Myometrial cell (primary cell): ENCODE data around the gene SAMD13. TPM values are rescaled to one million over a fixed set of nuclear protein-coding genes. Genes with fewer than 3 reads are reported as not detected.

Experiments
- total RNA-seq: library from RNA; depleted of rRNA; stranded (reverse); fragments of >200 nt; gene quantifications from 2 replicates; pipeline ENCODE4 v1.2.3, GENCODE V29; 2015

SAMD13 gene, protein sequence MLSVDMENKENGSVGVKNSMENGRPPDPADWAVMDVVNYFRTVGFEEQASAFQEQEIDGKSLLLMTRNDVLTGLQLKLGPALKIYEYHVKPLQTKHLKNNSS
- 0.58 and 2.5 TPM in 2 replicates for total RNA-seq

DNA sequence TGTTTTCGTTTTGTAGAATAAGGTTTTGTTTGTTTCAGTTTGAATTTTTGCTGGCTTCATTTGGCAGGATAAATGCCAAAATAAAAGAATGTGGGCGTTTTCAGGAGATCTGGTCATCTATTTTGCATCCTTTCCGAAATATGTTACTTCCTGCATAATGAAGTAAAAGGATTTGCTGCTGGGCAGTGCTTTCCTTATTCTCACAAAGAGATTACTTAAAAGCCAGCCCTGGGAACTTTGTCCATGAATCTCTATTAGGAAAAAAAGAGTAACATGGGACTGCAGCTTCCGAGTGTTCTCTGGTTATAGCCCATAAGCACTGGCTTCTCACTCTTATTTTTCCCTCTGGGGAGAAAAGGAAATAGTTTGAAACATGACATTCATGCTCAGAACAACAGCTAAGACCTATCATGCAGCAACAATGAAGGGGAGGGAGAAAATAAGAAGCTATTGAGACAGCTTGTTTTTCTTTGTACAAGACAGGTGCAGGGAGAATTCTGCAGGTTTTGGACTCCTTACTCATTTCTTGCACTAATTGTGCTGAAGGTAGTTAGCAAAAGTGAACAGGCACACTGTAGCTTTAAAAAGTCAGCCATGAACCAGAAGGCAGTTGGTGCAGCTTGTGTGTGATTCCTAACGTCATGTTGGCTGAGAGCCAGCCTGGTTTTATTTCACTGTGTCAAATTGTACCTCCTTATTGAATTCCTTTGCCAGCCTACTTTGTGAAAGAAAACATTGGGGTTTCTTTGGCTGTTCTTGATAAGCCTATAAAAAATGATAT lies at the start of gene SAMD13:
SAMD13 (plus strand) TSS at position 705 of the 781 bp plus-strand sequence. CDS start 1,527 bp downstream, outside the sequence.

DNA sequence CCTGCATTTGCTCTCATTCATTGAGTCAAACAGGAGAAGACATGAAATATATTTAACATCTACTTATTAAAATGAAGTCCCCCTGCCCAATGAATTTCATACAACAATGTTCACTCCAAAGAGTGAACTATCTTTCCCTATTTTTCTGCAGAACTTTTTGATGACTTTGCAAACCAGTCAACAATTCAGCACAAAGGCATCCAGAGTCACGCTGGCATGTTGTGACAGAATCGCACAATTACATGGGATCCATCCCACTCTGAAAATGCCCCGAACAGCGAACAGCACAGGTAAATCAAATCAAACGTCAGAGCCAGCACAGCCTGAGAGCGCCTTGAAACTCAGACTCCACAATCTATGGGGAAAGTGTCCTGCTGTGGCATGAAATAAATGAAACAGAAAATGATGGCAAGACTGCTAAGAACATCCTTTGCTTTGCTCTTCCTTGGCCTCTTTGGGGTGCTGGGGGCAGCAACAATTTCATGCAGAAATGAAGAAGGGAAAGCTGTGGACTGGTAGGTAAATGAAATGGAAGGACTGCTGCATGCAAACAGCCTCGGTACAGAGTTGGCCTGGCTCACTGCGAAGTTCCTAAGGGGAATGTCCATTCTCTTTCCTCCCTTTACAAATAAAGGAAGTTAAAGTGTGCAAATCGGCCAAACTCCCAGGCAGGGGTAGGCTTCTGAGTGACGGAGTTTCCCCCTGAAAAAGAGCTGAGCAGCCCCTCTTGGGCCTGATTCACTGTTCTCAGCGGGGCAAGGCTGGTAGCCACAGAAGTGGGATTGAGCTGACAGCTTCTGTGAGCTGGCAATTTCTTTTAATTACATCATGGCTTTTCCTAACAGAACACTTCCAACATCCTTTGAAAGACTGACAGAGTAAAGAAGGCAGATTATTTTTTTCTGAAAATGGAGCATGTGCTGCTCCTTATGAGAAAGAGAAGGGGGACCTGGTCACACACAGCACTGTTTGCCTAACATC lies 97.0 kb downstream of the SAMD13 start, which contains the start of gene DNASE2B:
DNASE2B (plus strand) TSS at position 310 of the 981 bp plus-strand sequence; CDS start at position 391, 81 bp downstream.

Other genes starting within 250 kb of the SAMD13 start
- gene PRKACB, start 157.4 kb upstream of the SAMD13 start, total RNA-seq = 15.3 and 15.4 TPM in 2 replicates
- gene DNASE2B, start 96.8 kb downstream of the SAMD13 start, total RNA-seq = 0.18 TPM in 1 of 2 replicates, not detected in the other
- 42.1 and 45.2 TPM in 2 replicates for gene RPF1, start 177.6 kb downstream of the SAMD13 start, total RNA-seq
- not detected in 2 replicates for gene SPATA1, start 204.7 kb downstream of the SAMD13 start, total RNA-seq
- gene GNG5, start 204.9 kb downstream of the SAMD13 start, total RNA-seq = 66.5 and 80.7 TPM in 2 replicates